Activated CD8-positive, alpha-beta T cell treated with anti-CD3 and anti-CD28 coated beads for 36 hours (primary cell): ENCODE measurements around the gene E2F8. TPM values are rescaled to one million over a fixed set of nuclear protein-coding genes. Genes with fewer than 3 reads are reported as not detected.

Source experiments
- ATAC-seq: fragments of 200-7000 bp; cut with Tn5 transposase; one replicate; pipeline ENCODE4 v1.10.0; 2021; ENCODE audit warnings: mild to moderate bottlenecking, moderate library complexity
- CTCF ChIA-PET: fragments of 350-600 bp; sonication (Branson Sonifier 250); formaldehyde crosslinking; loops from one replicate; lab custom pipeline; 2021; ENCODE audit warnings: antibody characterized with exemption; lab: Charles Lee
- POLR2A ChIA-PET: fragments of 350-600 bp; sonication (Branson Sonifier 250); formaldehyde crosslinking; loops from one replicate; lab custom pipeline; 2021; ENCODE audit warnings: antibody characterized with exemption; lab: Charles Lee
- DNase-seq: peaks from one replicate; pipeline ENCODE4 v3.0.0-alpha.2; 2020
- H3K27ac Mint-ChIP-seq: one replicate; pipeline ENCODE4 v1.8.0; 2021; ENCODE audit warnings: mild to moderate bottlenecking, mixed read lengths
- H3K27me3 Mint-ChIP-seq: one replicate; pipeline ENCODE4 v1.8.0; 2021; ENCODE audit warnings: mixed read lengths
- H3K36me3 Mint-ChIP-seq: one replicate; pipeline ENCODE4 v1.8.0; 2021; ENCODE audit warnings: low read depth, mixed read lengths
- H3K4me1 Mint-ChIP-seq: one replicate; pipeline ENCODE4 v1.8.0; 2021; ENCODE audit warnings: low read depth, mixed read lengths
- H3K4me3 Mint-ChIP-seq: one replicate; pipeline ENCODE4 v1.8.0; 2021; ENCODE audit warnings: mild to moderate bottlenecking, moderate library complexity, mixed read lengths
- H3K9me3 Mint-ChIP-seq: one replicate; pipeline ENCODE4 v1.8.0; 2021; ENCODE audit warnings: mixed read lengths
- CTCF ChIP-seq: fragments of 200-600 bp; IDR thresholded peaks from one replicate; pipeline ENCODE4 v1.8.0; 2022; ENCODE audit warnings: antibody characterized with exemption, mild to moderate bottlenecking
- intact Hi-C: fragments of 100-400 bp; cut with micrococcal nuclease; formaldehyde crosslinking; loops from one replicate; pipeline ENCODE4 v1.10.0; 2022
- total RNA-seq, 2 experiments: library from RNA; stranded (reverse); gene quantifications; one replicate each; pipeline ENCODE4 v1.2.3, GENCODE V29; 2021

The E2F8 gene
- total RNA-seq, 2 experiments from 2014 or later, result 12.9 to 13.1 TPM

GRCh38 chr11:19252394-19253152 lies 11.8 kb upstream of the E2F8 start:
- ChIA-PET CTCF (interaction anchor here (2.3 kb wide), 1 partner anchor 182 kb away, joined by 7 read pairs; no protein-coding TSS in a partner anchor), POLR2A (no interaction called here)
- no peak overlapping the region for H3K4me3 Mint-ChIP-seq
- no peaks in the 10 kb centered on the region for H3K36me3 Mint-ChIP-seq
- H3K4me1 Mint-ChIP-seq, result no peaks in the 10 kb centered on the region
- H3K9me3 Mint-ChIP-seq, result no peaks in the 10 kb centered on the region
- DNase-seq (no peak), ATAC-seq (no peak)
- no peak overlapping the region for H3K27ac Mint-ChIP-seq
- no peak for TF ChIP-seq CTCF
- intact Hi-C loops, result no loop called here
- H3K27me3 Mint-ChIP-seq, result peaks cover 27% of the 10 kb centered on the region

GRCh38 chr11:19251577-19251976 lies 10.8 kb upstream of the E2F8 start:
- Mint-ChIP-seq H3K27me3 (peaks cover 30% of the 10 kb centered on the region), H3K36me3 (no peaks in the 10 kb centered on the region), H3K4me3 (no peak overlapping the region), H3K9me3 (no peaks in the 10 kb centered on the region), H3K4me1 (no peaks in the 10 kb centered on the region), H3K27ac (no peak overlapping the region)
- POLR2A ChIA-PET, result interaction anchor here (1.2 kb wide), 1 partner anchor 12 kb away, joined by 3 read pairs; no protein-coding TSS in a partner anchor
- ATAC-seq (no peak), DNase-seq (no peak)
- intact Hi-C loops, result no loop called here
- CTCF ChIA-PET, result interaction anchor here (0.8 to 2.3 kb wide), 4 partner anchors 8 to 302 kb away, joined by 3 to 7 read pairs (median 6); no protein-coding TSS in a partner anchor
- TF ChIP-seq CTCF, result no peak

GRCh38 chr11:19246816-19247215 lies 6.1 kb upstream of the E2F8 start:
- peaks cover 6% of the 10 kb centered on the region for H3K4me1 Mint-ChIP-seq
- H3K27me3 Mint-ChIP-seq, result peaks cover 54% of the 10 kb centered on the region
- CTCF ChIA-PET, result interaction anchor here (0.8 to 0.9 kb wide), 2 partner anchors 13 to 173 kb away, joined by 4 read pairs; no protein-coding TSS in a partner anchor
- H3K4me3 Mint-ChIP-seq, result no peak overlapping the region
- ATAC-seq (no peak), DNase-seq (no peak)
- intact Hi-C loops, result no loop called here
- TF ChIP-seq CTCF, result no peak
- POLR2A ChIA-PET, result no interaction called here
- H3K36me3 Mint-ChIP-seq, result no peaks in the 10 kb centered on the region
- H3K27ac Mint-ChIP-seq, result no peak overlapping the region
- no peaks in the 10 kb centered on the region for H3K9me3 Mint-ChIP-seq

- Mint-ChIP-seq H3K9me3 (no peaks in the 10 kb centered on the region), H3K27ac (no peak overlapping the region), H3K4me3 (no peak overlapping the region), H3K27me3 (peaks cover 50% of the 10 kb centered on the region), H3K36me3 (no peaks in the 10 kb centered on the region), H3K4me1 (peaks cover 6% of the 10 kb centered on the region)
- ATAC-seq, result no peak
- ChIA-PET POLR2A (no interaction called here), CTCF (interaction anchor here (2.0 kb wide), 1 partner anchor 14 kb away, joined by 11 read pairs; no protein-coding TSS in a partner anchor)
- no peak for DNase-seq
- no peak for TF ChIP-seq CTCF
- intact Hi-C loops, result no loop called here
These were observed 4.6 kb upstream of the E2F8 start for GRCh38 chr11:19245351-19245750.

GRCh38 chr11:19244621-19245020 lies 3.9 kb upstream of the E2F8 start:
- Mint-ChIP-seq H3K27me3 (peaks cover 44% of the 10 kb centered on the region), H3K36me3 (no peaks in the 10 kb centered on the region), H3K27ac (no peak overlapping the region), H3K9me3 (no peaks in the 10 kb centered on the region), H3K4me3 (no peak overlapping the region), H3K4me1 (peaks cover 6% of the 10 kb centered on the region)
- TF ChIP-seq CTCF, result no peak
- ChIA-PET CTCF (interaction anchor here (2.0 kb wide), 1 partner anchor 15 kb away, joined by 11 read pairs; no protein-coding TSS in a partner anchor), POLR2A (interaction anchor here (0.6 kb wide), 1 partner anchor 21 kb away, joined by 3 read pairs; no protein-coding TSS in a partner anchor)
- intact Hi-C loops, result no loop called here
- ATAC-seq (no peak), DNase-seq (no peak)
